ENCODE measurements around the gene NPAS3.

GRCh38 chr14:33676135-33676566, 737.5 kb downstream of the NPAS3 start:
- TF ChIP-seq CTCF (IDR thresholded peaks at IDR 0.05; ENCODE audit: low read depth, low read length) (peak; percentile 81), EZH2phosphoT487 (IDR thresholded peaks at IDR 0.05; ENCODE audit: low read depth) (no peak)

Data from OCI-LY3 (cell line).